Astrocyte of the cerebellum (primary cell): Measurements from ENCODE around the gene GCNT2.
"Not testable (repeated sequence)": the region's sequence is repeated elsewhere in the genome, so short reads cannot be mapped to it uniquely, and the experiment has no call there.

Experiments used
- DNase-seq: peaks from one replicate; pipeline ENCODE4 v3.0.0-alpha.2; 2011; ENCODE audit warnings: low read depth
- H3K4me3 ChIP-seq: 2 replicates; pipeline ENCODE4 v1.5.1; 2011; ENCODE audit warnings: mild to moderate bottlenecking, low read depth, low read length, moderate library complexity
- in situ Hi-C: cut with HindIII; loops from 2 replicates; pipeline ENCODE4 v1.10.0; 2017; ENCODE audit warnings: low sequenced_read_pairs
- TF ChIP-seq, protein P1 (sequence below): IDR thresholded peaks from 2 replicates; pipeline ENCODE4 v1.5.1; 2012; ENCODE audit warnings: low read length, low read depth, moderate library complexity, mild to moderate bottlenecking; ENCODE audit errors: missing control alignments

Gene GCNT2

DNA sequence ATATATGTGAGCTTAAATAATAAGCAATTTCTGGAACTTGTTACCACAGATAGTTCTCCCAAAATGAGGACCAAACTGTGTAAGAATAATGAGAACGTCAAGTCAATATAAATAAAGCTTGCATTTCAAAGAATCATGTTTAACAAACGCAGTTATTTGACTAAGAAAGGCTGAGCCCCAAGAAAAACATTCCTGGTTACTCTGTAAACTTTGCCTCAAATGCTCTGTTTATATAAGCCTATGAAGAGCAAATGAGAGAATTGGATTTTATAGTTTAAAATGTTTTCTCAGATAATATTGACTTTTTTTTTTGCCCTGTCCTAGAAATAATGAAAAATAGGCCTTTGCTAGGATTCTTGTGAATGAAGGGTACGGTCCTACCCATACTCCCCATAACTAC is 91.9 kb downstream of the GCNT2 start:
- TF ChIP-seq, protein P1, sequence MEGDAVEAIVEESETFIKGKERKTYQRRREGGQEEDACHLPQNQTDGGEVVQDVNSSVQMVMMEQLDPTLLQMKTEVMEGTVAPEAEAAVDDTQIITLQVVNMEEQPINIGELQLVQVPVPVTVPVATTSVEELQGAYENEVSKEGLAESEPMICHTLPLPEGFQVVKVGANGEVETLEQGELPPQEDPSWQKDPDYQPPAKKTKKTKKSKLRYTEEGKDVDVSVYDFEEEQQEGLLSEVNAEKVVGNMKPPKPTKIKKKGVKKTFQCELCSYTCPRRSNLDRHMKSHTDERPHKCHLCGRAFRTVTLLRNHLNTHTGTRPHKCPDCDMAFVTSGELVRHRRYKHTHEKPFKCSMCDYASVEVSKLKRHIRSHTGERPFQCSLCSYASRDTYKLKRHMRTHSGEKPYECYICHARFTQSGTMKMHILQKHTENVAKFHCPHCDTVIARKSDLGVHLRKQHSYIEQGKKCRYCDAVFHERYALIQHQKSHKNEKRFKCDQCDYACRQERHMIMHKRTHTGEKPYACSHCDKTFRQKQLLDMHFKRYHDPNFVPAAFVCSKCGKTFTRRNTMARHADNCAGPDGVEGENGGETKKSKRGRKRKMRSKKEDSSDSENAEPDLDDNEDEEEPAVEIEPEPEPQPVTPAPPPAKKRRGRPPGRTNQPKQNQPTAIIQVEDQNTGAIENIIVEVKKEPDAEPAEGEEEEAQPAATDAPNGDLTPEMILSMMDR, result no peak
- H3K4me3 ChIP-seq, result no peak overlapping the region
- in situ Hi-C loops, result no loop called here
- peak; percentile 6 for DNase-seq

DNA sequence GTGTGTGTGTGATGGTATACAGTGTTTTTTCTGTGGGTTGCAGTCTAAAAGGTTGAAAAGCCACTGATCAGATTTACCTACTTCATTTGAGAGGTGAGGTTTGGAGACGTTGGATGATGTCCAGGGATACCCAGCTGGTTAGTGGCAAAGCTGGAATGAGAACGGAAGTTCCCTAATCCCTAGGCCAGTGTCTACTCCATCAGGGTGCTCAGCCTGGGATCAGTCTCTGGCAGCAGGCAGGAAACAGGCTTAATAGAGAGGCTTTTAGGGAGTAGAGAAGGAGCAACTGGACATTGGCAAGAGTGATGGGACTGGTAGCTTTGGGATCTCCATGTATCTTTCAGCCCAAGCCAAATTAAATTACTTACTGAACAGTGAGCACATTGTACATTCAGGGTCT is 92.6 kb downstream of the GCNT2 start:
- TF ChIP-seq, protein P1, result no peak
- in situ Hi-C loops, result no loop called here
- H3K4me3 ChIP-seq, result no peak overlapping the region
- DNase-seq, result no peak

DNA sequence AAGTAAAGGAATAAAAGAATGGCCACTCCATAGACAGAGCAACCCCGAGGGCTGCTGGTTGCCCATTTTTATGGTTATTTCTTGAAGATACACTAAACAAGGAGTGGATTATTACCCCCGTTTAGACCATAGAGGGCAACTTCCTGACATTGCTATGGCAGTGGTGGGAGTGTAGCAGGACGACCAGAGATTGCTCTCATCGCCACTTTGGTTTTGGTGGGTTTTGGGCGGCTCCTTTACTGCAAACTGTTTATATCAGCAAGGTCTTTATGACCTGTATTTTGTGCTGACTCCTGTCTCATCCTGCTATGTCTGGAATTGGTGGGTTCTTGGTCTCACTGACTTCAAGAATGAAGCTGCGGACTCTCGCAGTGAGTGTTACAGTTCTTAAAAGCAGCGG is 94.5 kb downstream of the GCNT2 start:
- in situ Hi-C loops, result no loop called here
- TF ChIP-seq, protein P1, result no peak
- no peak overlapping the region for H3K4me3 ChIP-seq
- DNase-seq, result no peak

DNA sequence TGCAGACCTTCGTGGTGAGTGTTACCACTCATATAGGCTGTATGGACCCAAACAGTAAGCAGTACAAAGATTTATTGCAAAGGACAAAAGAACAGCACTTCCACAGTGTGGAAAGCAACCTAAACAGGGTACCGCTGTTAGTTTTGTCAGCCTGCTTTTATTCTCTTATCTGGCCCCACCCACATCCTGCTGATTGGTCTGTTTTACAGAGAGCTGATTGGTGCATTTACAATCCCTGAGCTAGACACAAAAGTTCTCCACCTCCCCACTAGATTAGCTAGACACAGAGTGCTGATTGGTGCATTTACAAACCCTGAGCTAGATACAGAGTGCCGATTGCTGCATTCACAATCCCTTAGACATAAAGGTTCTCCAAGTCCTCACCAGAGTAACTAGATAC is 95.1 kb downstream of the GCNT2 start:
- H3K4me3 ChIP-seq, in situ Hi-C loops, DNase-seq: not testable (repeated sequence)

DNA sequence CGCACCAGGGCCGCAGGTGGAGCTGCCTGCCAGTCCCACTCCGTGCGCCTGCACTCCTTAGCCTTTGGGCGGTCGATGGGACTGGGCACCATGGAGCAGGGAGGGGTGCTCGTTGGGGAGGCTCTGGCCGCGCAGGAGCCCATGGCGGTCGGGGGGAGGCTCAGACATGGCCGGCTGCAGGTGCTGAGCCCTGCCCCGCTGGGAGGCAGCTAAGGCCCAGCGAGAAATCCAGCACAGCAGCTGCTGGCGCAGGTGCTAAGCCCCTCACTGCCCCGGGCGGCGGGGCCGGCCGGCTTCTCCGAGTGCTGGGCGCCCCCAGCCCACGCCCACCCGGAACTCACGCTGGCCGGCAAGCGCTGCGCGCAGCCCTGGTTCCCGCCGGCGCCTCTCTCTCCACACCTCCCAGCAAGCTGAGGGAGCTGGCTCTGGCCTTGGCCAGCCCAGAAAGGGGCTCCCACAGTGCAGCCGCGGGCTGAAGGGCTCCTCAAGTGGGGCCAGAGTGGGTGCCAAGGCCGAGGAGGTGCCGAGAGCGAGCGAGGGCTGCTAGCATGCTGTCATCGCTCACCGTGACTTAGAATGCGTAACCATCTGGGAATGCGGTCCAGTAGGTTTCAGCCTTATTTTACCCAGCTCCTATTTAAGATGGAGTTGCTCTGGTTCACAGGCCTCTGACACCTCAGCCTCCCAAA is 96.0 kb downstream of the GCNT2 start:
- TF ChIP-seq, protein P1, result no peak
- in situ Hi-C loops, result no loop called here
- DNase-seq, result no peak
- no peak overlapping the region for H3K4me3 ChIP-seq

DNA sequence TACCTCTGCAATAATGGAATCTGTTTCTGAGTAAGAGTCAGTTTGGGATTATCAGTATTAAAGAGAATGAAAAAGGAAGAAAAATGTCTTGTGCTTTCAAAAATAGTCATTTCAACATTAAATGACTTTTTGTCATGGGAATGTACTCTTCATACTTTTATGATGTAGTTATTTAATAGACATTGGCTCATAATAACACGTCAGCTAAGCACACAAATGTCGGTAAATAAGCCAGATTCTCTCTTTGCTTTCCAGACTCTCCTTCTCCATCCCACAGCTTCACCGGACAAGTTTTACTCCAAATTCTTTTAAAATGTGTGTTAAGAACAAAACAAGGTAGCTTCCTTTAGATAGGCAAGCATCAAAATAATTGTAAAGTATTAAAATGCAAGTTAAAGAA is 97.3 kb downstream of the GCNT2 start:
- in situ Hi-C loops, result no loop called here
- TF ChIP-seq, protein P1, result no peak
- DNase-seq, result no peak
- no peak overlapping the region for H3K4me3 ChIP-seq

DNA sequence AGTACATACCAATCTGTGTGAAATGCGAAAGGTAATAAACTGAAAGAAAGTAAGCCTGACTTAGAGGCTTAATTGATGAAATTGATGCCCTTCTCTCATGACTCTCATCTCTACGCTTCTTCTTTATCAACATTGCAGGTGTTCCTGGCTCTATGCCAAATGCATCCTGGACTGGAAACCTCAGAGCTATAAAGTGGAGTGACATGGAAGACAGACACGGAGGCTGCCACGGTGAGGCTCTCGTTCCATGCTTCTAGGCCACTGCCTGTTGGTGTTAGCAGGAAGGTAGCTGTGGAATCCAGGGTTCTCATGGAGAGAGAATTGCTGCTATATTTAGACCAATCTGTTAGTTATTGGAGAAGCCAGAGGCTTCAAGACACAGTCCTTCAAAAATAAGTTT is 100.1 kb downstream of the GCNT2 start:
- no peak overlapping the region for H3K4me3 ChIP-seq
- TF ChIP-seq, protein P1, result no peak
- in situ Hi-C loops, result no loop called here
- no peak for DNase-seq
